Measurements from ENCODE around the gene NF1.
"Not testable (repeated sequence)": the region's sequence is repeated elsewhere in the genome, so short reads cannot be mapped to it uniquely, and the experiment has no call there.

NF1 gene

GRCh38 chr17:31198666-31199065, 103.9 kb downstream of the NF1 start:
- DNase-seq (ENCODE audit: low read depth) = not testable (repeated sequence)

GRCh38 chr17:31200287-31200686, 105.5 kb downstream of the NF1 start:
- no peak for DNase-seq (ENCODE audit: low read depth)

GRCh38 chr17:31202968-31203367, 108.2 kb downstream of the NF1 start:
- DNase-seq (ENCODE audit: low read depth) = no peak

- no peak for DNase-seq (ENCODE audit: low read depth)
These were observed 116.7 kb downstream of the NF1 start for GRCh38 chr17:31211352-31212012.

- no peak for DNase-seq (ENCODE audit: low read depth)
These were observed 121.4 kb downstream of the NF1 start for GRCh38 chr17:31216031-31216751.

GRCh38 chr17:31224366-31224765, 129.6 kb downstream of the NF1 start:
- no peak for DNase-seq (ENCODE audit: low read depth)

GRCh38 chr17:31225831-31226230, 131.1 kb downstream of the NF1 start:
- DNase-seq (ENCODE audit: low read depth) = no peak

- DNase-seq (ENCODE audit: low read depth) = no peak
These were observed 131.6 kb downstream of the NF1 start for GRCh38 chr17:31226373-31226772.

- DNase-seq (ENCODE audit: low read depth) = no peak
These were observed 132.2 kb downstream of the NF1 start for GRCh38 chr17:31226950-31227349.

GRCh38 chr17:31231852-31232251, 137.1 kb downstream of the NF1 start:
- no peak for DNase-seq (ENCODE audit: low read depth)

GRCh38 chr17:31235110-31235509, 140.3 kb downstream of the NF1 start:
- no peak for DNase-seq (ENCODE audit: low read depth)

- no peak for DNase-seq (ENCODE audit: low read depth)
These were observed 141.4 kb downstream of the NF1 start for GRCh38 chr17:31236137-31236536.

- no peak for DNase-seq (ENCODE audit: low read depth)
These were observed 141.9 kb downstream of the NF1 start for GRCh38 chr17:31236712-31237111.

- no peak for DNase-seq (ENCODE audit: low read depth)
These were observed 146.3 kb downstream of the NF1 start for GRCh38 chr17:31241116-31241515.

GRCh38 chr17:31248986-31249834, 154.4 kb downstream of the NF1 start:
- DNase-seq (ENCODE audit: low read depth) = no peak

- DNase-seq (ENCODE audit: low read depth) = no peak
These were observed 155.0 kb downstream of the NF1 start for GRCh38 chr17:31249835-31250141.

GRCh38 chr17:31250229-31250628, 155.5 kb downstream of the NF1 start:
- no peak for DNase-seq (ENCODE audit: low read depth)

GRCh38 chr17:31251105-31251969, 156.6 kb downstream of the NF1 start:
- no peak for DNase-seq (ENCODE audit: low read depth)

GRCh38 chr17:31251970-31252328, 157.2 kb downstream of the NF1 start:
- no peak for DNase-seq (ENCODE audit: low read depth)

- no peak for DNase-seq (ENCODE audit: low read depth)
These were observed 158.0 kb downstream of the NF1 start for GRCh38 chr17:31252741-31253140.

GRCh38 chr17:31254654-31255053, 159.9 kb downstream of the NF1 start:
- no peak for DNase-seq (ENCODE audit: low read depth)

GRCh38 chr17:31256936-31257335, 162.2 kb downstream of the NF1 start:
- DNase-seq (ENCODE audit: low read depth) = no peak
